T-helper 2 cell treated with Interferon-gamma antibody and Interleukin-4, amounts not matched to agents 100 ng/mL and 5 ng/mL, for 36 hours (primary cell): ENCODE data around the gene SOBP. TPM values are rescaled to one million over a fixed set of nuclear protein-coding genes. Genes with fewer than 3 reads are reported as not detected.
"Not testable (repeated sequence)": the region's sequence is repeated elsewhere in the genome, so short reads cannot be mapped to it uniquely, and the experiment has no call there.

ENCODE experiments used
- intact Hi-C: fragments of 100-400 bp; cut with micrococcal nuclease; formaldehyde crosslinking; loops from one replicate; pipeline ENCODE4 v1.15.1; 2023
- total RNA-seq: library from RNA; stranded (reverse); gene quantifications from 2 replicates; pipeline ENCODE4 v1.2.3, GENCODE V29; 2022

SOBP gene
- 0.09 and 0.14 TPM in 2 replicates for total RNA-seq

- intact Hi-C loops = loop anchor here (1.0 to 10.0 kb wide), 2 partner anchors 31 to 675 kb away; partner anchors contain the start of genes NR2E1 and PDSS2
Measured at GRCh38 chr6:107489636-107490565, at the start of gene SOBP. SOBP (plus strand) TSS chr6:107490117; CDS start chr6:107490617, 500 bp downstream.

- intact Hi-C loops = no loop called here
Measured at GRCh38 chr6:107440936-107441335, 49.0 kb upstream of the SOBP start.

- intact Hi-C loops = no loop called here
Measured at GRCh38 chr6:107441682-107442081, 48.2 kb upstream of the SOBP start.

- intact Hi-C loops = no loop called here
Measured at GRCh38 chr6:107442938-107443607, 46.8 kb upstream of the SOBP start.

GRCh38 chr6:107443608-107444267, 46.2 kb upstream of the SOBP start:
- intact Hi-C loops = no loop called here

GRCh38 chr6:107444277-107444676, 45.6 kb upstream of the SOBP start:
- intact Hi-C loops = no loop called here

GRCh38 chr6:107447663-107448216, 42.2 kb upstream of the SOBP start:
- intact Hi-C loops = no loop called here

GRCh38 chr6:107448776-107449175, 41.1 kb upstream of the SOBP start:
- intact Hi-C loops = no loop called here

GRCh38 chr6:107458672-107459282, 31.1 kb upstream of the SOBP start:
- intact Hi-C loops = loop anchor here (1.0 to 5.0 kb wide), 8 partner anchors 31 to 616 kb away; partner anchors contain the start of genes MTRES1, OSTM1, SCML4 and SEC63

GRCh38 chr6:107459283-107460082, 30.4 kb upstream of the SOBP start, which contains the start of gene PDSS2:
PDSS2 (minus strand) TSS chr6:107459564; CDS start chr6:107459285, 279 bp downstream.
- intact Hi-C loops = loop anchor here (1.0 to 5.0 kb wide), 8 partner anchors 30 to 615 kb away; partner anchors contain the start of genes MTRES1, OSTM1, SCML4 and SEC63

GRCh38 chr6:107460083-107460631, 29.8 kb upstream of the SOBP start:
- intact Hi-C loops = no loop called here

- intact Hi-C loops = no loop called here
Measured at GRCh38 chr6:107466062-107466461, 23.9 kb upstream of the SOBP start.

GRCh38 chr6:107470364-107470763, 19.6 kb upstream of the SOBP start:
- intact Hi-C loops = no loop called here

GRCh38 chr6:107473660-107474059, 16.3 kb upstream of the SOBP start:
- intact Hi-C loops = no loop called here

- intact Hi-C loops = not testable (repeated sequence)
Measured at GRCh38 chr6:107475360-107475759, 14.6 kb upstream of the SOBP start.

GRCh38 chr6:107475826-107476225, 14.1 kb upstream of the SOBP start:
- intact Hi-C loops = not testable (repeated sequence)

- intact Hi-C loops = no loop called here
Measured at GRCh38 chr6:107479089-107479690, 10.7 kb upstream of the SOBP start.

- intact Hi-C loops = no loop called here
Measured at GRCh38 chr6:107485157-107485556, 4.8 kb upstream of the SOBP start.
